GM21576 (cell line): Measurements from ENCODE around the gene CCDC9.
"Not testable (repeated sequence)": the region's sequence is repeated elsewhere in the genome, so short reads cannot be mapped to it uniquely, and the experiment has no call there.

Experiments
- ATAC-seq: cut with Tn5 transposase; IDR thresholded peaks from one replicate; pipeline ENCODE4 v1.9.1; 2021; ENCODE audit warnings: mild to moderate bottlenecking, moderate library complexity; ENCODE audit not compliant: unreplicated experiment

Gene CCDC9

GRCh38 chr19:47231215-47232054 is 24.9 kb upstream of the CCDC9 start:
- no peak for ATAC-seq

GRCh38 chr19:47232422-47233211 is 23.7 kb upstream of the CCDC9 start:
- ATAC-seq = no peak

GRCh38 chr19:47236072-47236675 is 20.2 kb upstream of the CCDC9 start:
- no peak for ATAC-seq

DNA sequence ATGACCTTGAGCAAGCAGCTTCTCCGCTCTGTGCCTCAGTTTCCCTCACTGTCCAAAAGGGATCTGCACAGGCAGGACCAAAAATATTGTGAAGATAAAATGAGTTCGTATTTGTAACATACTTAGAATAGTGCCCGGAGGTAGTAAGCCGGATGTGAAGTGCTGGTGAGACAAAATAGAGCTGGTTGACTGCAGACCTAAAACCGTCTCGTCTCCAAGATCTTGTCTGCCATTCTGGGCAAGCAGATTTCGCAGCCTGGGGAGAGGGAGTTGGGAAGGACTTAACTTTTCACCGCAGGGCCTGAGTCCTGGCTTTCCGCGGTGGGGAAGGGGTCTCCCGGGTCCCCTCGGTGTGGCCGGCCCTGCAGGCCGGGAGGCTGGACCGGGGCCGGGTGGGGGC is 17.2 kb upstream of the CCDC9 start:
- no peak for ATAC-seq

GRCh38 chr19:47239610-47240296 is 16.6 kb upstream of the CCDC9 start:
- ATAC-seq = no peak

GRCh38 chr19:47240556-47240955 is 15.8 kb upstream of the CCDC9 start:
- no peak for ATAC-seq

DNA sequence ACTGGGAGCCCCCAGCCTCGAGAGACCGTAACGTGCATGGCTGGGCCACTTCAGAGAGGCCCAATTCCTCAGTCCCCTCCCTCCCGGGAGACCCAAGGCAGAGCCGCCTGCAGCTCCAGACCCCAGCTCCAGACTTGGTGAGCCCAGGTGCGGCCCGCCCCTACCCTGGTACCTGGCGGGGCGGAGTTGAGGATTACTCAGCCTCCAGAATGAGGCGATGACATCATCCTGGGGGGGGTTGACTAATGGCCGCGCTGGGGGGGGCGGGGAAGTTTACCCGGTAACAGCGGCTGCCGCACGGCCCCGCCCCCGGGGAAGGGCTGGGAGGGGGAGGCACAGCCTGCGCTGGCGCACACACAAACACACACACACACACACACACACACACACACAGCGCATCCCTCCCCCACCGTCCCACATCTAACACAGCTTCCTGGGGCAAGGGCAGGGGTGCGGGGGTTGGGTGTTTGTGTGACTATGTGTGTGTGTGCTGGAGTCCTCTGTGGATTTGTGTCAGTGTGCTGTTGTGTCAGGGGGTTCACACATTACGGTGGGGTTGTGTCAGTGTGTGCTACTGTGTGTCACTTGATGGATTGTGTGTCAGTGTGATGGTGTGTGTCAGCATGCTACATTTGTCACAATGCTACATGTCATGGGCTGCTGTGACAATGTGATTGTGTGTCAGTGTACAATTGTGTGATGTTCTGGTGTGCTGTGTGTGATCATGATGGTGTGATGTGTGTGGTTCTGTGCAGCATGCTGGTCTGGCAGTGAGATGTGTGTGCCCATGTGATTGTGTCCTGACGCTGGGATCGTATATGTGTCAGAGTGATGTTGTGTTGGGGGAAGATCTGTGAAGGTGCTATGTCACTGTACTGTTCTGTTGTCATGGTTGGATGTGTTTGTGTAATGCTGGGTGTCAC is 15.1 kb upstream of the CCDC9 start:
- no peak for ATAC-seq

DNA sequence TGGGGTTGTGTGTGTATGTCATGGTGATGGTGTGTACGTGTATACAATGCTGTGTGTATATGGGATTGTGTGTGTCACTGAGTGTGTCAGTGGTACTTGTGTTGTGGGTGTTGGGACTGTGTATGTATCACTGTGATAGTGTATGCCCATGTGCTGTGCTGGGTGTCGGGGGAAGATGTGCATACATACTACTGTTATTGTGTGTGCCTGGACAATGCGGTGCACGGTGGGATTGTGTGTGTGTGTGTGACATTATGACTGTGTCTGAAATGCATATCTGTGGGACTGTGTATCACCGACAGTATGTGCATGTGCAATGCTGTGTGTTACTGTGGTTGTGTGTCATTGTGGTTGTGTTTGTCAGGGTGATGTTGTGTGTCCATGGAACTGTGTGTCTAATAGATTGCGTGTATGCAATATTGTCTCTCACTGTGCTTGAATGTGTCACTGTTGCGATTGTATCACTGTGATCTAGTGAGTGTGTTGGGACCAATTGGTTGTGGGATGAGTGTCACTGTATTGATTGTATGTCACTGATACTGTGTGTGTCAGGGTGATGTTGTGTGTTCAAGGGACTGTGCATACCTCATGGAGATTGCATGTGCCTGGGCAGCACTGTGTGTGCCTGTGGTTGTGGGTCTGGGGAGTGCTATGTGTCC is 14.3 kb upstream of the CCDC9 start:
- no peak for ATAC-seq

- no peak for ATAC-seq
Observed at GRCh38 chr19:47243364-47243775, 13.0 kb upstream of the CCDC9 start.

- peak; percentile 61 for ATAC-seq
Observed at GRCh38 chr19:47243776-47244547, 12.4 kb upstream of the CCDC9 start.

DNA sequence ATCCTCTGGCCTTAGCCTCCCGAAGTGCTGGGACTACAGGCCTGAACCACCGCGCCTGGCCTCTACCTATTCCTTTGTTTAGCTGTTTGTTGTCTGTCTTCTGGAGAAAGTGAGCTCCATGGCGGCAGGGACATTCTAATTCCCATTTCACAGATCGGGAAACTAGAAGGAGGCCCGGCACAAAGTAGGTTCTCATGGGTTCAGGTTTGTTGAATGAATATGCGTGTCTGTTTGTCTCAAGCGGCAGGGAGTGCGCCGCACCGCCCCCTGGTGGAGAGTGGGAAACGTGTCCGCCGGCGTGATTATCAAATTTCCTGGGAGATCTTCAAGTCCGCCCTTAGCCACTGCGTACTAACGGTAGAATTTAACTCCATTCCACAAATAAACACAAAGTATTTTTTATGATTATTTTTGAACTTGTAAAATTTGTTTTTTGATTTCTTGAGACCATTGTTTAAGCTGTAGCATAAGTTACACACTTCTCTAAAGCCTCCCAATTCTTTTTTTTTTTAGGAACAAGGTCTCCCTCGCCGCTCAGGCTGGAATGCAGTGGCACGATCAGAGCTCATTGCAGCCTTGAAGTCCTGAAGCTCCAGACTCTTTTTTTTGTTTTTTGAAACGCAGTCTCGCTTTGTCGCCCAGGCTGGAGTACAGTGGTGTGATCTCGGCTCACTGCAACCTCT is 8.9 kb upstream of the CCDC9 start:
- ATAC-seq = no peak

DNA sequence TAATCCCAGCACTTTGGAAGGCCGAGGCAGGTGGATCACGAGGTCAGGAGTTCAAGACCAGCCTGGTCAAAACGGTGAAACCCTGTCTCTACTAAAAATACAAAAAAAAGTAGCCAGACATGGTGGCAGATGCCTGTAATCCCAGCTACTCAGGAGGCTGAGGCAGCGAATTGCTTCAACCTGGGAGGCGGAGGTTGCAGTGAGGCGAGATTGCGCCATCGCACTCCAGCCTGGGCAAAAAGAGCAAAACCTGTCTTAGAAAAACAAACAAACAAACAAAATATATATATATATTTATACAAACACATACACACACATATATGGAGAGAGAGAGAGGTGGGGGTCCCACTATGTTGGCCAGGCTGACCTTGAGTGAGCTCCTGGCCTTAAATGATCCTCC is 3.3 kb upstream of the CCDC9 start:
- not testable (repeated sequence) for ATAC-seq

- ATAC-seq = no peak
Observed at GRCh38 chr19:47253467-47253881, 2.9 kb upstream of the CCDC9 start.

- ATAC-seq = no peak
Observed at GRCh38 chr19:47253970-47254369, 2.4 kb upstream of the CCDC9 start.

DNA sequence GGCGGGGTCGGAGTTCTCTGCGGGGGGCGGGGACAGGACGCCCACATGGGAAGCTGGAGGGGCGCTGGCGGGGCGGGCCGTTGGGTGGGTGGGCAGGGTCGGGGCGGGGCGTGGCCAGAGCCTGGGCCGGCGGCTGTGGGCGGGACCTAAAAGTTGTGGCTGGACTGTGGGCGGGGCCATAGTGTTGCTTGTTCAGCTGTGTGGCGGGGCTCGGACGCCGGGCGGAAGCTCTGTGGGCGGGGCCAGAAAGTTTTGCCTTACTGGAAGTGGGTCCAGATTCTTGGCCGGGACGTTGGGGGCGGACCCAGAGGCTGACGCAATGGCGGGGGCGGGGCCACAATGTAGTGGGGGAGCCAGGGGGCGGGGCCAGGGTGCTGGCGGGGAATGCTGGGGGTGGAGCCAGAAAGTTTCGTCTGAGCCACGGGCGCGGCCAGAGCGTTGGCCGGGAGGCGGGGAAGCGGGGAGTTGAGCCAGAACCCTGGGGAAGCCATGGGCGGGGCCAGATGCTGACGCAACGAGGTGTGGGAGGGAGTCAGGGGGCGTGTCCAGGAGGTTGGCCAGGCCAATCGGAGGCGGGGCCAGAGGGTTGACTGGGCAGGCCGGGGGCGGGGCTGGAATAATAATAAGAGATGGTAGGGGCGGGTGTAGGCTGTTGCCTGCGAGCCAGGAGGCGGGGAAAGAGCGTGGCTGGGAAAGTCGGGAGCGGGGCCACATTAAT is 527 bp downstream of the CCDC9 start:
- peak; percentile 62 for ATAC-seq

DNA sequence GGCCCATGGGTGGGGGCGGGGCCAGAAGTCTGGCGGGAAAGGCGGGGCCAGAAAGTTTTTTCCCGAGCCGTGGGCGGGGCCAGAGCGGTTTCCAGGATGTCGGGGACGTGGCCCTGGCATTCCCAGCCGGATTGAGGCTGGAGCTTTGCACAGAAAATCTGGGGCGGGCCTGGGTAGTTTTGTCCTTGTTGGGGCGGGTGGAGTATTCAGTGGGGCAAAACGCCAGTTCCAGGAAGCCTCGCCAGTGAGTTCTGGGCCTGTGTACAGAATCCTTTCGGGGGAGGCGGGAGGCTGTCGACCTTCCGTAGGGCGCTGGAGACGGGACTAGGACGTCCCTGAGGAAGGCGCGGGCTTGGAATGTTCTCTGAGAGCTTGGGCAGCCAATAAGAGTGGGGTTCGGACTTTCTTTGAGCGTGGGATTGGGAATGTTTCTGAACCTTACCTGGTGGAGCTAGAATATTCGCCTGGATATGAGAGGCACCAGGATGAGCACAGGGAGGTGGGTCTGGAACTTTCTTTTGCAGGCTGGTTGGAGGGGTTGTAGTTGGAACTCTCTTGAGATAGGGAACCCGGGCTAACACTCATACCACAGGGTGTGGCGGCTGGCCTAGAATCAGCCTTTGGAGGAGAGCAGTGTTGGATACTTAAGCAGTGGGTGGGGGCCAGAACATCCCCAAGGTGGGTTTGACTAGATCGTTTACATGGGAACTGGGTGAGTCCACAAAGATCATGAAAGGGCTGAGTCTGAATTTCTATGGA is 1.3 kb downstream of the CCDC9 start:
- no peak for ATAC-seq

DNA sequence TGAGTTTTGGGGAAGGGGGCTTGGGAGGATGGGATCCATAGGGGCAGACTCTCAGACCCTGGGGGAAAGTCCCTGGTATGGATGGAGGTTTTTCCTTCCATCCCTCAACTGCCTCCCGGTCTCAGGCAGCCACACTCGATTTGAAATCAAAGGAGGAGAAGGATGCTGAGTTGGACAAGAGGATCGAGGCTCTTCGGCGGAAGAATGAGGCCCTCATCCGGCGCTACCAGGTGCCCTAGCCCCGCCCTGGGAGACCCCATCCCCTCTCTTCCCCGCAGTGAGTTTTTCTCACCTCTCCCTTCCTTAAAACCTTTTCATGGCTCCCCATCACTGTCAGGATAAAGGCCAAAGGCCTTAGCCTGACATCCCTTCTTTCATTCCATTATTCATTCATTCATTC is 2.1 kb downstream of the CCDC9 start:
- ATAC-seq = no peak
